SW 1271 (cell line): Measurements from ENCODE around the gene MOBP.
A peak's percentile ranks its signal among the peaks of the same experiment; 100 is the strongest.

Experiments used
- DNase-seq, 2 experiments: peaks; one replicate each; lab custom pipeline; 2025; lab: John Stamatoyannopoulos, UW

The MOBP gene

DNA sequence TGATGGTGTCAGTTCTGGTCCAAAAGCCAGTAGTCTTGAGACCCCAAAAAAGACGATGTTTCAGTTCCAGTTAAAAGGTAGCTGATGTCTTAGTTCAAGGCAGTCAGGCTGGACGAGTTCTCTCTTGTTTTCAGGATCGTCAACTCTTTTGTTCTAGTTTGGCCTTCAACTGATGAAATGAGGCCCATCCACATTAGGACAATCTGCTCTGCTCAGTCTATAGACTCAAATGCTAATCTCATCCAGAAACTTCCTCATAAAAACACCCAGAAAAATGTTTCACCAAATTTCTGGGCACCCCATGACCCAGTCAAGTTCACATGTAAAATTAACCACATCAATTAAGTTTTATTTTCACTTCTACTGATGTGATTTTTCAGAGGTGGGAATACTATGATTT, 74.0 kb downstream of the MOBP start:
- DNase-seq, result no peak

DNA sequence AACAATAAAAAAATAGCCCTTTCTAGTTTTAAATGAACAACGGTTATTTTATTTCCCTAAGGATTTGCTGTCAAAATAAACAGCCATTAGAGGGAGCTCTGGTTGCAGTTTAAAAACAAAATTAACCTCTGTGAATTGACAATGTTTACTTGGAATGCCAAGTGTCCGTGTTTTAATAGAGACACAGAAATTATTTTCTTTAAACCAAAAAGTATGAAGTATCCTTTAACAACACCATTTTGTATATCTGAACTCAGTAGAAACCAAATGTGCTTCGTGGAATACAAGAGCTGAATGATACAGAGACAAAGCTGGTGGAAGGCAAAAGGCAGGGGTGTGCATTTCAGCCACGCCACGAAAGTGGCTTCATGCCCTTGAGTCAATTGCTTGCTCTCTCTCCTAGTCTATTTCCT, 74.4 kb downstream of the MOBP start:
- peak in 1 of 2 experiments; percentile 38 for DNase-seq

DNA sequence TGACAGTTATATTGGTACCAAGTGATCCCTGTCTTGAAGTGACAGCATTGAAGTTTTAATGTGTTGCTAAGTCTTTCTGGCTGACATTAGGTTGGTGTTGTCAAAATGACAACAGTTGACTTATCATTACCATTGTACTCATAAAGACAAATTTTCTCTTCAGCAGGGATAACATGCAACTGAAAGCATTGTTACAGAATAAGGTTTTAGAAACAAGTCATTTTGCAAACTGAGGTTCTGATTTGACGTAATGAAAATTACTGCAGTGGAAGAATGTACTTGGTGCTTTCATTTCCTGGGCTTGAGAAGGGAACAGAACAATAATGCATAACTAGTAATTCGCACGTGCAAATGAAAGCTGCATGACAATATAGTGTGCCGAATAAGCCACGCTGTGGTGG, 75.1 kb downstream of the MOBP start:
- no peak for DNase-seq

DNA sequence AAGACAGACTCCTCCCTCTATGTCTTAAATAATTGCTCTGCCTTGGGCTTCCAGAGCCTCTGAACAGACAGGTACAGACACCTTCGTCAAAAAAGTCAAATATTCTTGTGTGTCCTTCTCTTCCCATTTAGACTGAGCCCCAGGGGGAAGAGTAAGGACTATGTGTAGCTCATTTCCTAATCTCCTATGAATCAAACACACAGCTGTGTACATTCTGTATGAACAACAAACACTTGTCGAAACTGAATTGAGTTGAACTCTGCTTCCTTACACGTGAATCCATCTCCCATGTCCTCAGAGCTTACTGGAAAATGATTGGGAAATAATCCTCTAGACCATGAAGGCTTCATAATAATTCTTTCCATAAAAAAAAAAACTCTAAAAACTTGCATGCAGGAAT, 80.8 kb downstream of the MOBP start:
- DNase-seq, result no peak

DNA sequence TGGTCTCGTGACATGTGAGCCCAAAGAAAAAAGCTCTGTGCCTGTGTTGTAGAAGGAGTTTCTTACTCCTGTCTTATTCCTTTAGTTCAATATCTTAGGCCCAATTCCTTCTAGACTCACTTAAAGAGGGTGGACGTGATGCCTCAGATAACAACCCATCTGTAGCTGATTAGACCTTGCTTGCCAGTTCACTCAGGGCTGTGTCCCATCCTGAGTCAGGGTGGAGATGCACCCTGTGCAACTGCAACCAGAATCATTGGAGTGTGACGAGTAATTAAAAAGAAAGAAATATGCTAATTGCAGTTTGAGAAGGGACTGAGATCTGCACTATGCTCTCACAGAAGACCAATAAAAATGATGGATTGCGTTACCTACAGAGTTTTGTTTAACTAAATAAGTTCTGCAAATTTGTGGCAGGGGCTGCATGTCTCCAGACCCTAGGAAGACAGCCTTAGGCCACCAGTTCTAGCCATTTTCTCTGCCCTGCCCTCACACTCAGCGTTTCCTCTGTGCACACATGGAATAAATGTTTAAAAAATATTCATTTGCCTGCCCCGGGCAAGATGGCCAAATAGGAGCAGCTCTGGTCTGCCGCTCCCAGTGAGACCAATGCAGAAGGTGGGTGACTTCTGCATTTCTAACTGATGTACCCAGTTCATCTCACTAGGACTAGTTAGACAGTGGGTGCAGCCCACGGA, 83.0 kb downstream of the MOBP start:
- no peak for DNase-seq
